Astrocyte of the cerebellum (primary cell): ENCODE measurements around the gene KEAP1.

Experiments
- DNase-seq: peaks from one replicate; pipeline ENCODE4 v3.0.0-alpha.2; 2011; ENCODE audit warnings: low read depth
- H3K4me3 ChIP-seq: 2 replicates; pipeline ENCODE4 v1.5.1; 2011; ENCODE audit warnings: mild to moderate bottlenecking, low read depth, low read length, moderate library complexity
- in situ Hi-C: cut with HindIII; loops from 2 replicates; pipeline ENCODE4 v1.10.0; 2017; ENCODE audit warnings: low sequenced_read_pairs
- TF ChIP-seq, protein P1 (sequence below): IDR thresholded peaks from 2 replicates; pipeline ENCODE4 v1.5.1; 2012; ENCODE audit warnings: low read length, low read depth, moderate library complexity, mild to moderate bottlenecking; ENCODE audit errors: missing control alignments

KEAP1 gene

GRCh38 chr19:10508036-10508435, 4.9 kb upstream of the KEAP1 start:
- in situ Hi-C loops: no loop called here
- TF ChIP-seq, protein P1, sequence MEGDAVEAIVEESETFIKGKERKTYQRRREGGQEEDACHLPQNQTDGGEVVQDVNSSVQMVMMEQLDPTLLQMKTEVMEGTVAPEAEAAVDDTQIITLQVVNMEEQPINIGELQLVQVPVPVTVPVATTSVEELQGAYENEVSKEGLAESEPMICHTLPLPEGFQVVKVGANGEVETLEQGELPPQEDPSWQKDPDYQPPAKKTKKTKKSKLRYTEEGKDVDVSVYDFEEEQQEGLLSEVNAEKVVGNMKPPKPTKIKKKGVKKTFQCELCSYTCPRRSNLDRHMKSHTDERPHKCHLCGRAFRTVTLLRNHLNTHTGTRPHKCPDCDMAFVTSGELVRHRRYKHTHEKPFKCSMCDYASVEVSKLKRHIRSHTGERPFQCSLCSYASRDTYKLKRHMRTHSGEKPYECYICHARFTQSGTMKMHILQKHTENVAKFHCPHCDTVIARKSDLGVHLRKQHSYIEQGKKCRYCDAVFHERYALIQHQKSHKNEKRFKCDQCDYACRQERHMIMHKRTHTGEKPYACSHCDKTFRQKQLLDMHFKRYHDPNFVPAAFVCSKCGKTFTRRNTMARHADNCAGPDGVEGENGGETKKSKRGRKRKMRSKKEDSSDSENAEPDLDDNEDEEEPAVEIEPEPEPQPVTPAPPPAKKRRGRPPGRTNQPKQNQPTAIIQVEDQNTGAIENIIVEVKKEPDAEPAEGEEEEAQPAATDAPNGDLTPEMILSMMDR: no peak
- no peak overlapping the region for H3K4me3 ChIP-seq
- DNase-seq: no peak

GRCh38 chr19:10505583-10506229, 2.5 kb upstream of the KEAP1 start:
- in situ Hi-C loops: no loop called here
- no peak overlapping the region for H3K4me3 ChIP-seq
- TF ChIP-seq, protein P1: peak; percentile 75
- peak; percentile 8 for DNase-seq

GRCh38 chr19:10502524-10503001, 593 bp downstream of the KEAP1 start:
- in situ Hi-C loops: no loop called here
- peak overlapping the region; percentile 92 for H3K4me3 ChIP-seq
- DNase-seq: peak; percentile 36
- TF ChIP-seq, protein P1: no peak

DNA sequence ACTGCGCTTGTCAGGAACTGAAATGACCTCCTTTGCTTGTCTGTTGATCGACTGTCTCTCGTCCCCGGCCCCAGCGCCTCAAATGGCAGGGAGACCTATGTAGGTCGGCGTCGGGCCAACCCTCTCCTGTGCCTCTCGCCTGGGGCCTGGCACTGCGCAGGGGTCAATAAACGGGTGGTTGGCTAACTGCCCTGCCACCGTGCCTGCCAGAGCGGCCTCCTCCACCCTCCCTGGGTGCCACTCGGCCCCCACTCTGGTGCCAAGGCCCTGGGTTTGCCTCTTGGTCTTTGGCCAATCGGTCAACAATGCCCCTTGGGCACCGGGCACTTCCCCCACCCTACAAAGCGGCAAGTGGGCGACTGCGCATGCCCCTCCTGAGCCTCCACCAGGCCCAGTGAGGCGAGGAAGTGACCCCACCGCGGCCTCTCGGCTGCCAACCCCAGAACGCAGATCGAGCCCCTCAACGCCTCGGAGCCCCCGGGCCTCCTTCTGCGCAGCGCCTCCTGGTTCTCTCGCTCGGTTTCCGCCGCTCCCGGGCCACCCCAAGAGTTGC, 1.1 kb downstream of the KEAP1 start:
- DNase-seq: no peak
- peak overlapping the region; percentile 92 for H3K4me3 ChIP-seq
- in situ Hi-C loops: no loop called here
- TF ChIP-seq, protein P1: no peak

DNA sequence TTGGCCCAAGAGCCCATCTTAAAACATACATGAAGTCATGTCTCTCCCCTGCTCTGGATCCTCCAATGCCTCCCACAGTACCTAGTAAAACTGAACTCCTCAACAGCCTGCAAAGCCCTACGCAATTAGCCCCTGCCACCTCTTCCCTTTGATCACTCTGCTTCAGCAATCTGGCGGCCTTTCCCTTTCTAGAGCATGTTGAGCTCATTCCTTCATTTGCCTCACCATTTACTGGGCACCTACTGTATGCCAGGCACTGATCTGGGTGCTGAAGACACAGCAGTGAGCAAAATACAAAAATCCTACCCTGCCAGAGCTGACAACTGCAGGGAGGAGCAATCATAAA, 2.9 kb downstream of the KEAP1 start:
- DNase-seq: no peak
- TF ChIP-seq, protein P1: no peak
- in situ Hi-C loops: no loop called here
- no peak overlapping the region for H3K4me3 ChIP-seq

- DNase-seq: no peak
- no peak overlapping the region for H3K4me3 ChIP-seq
- TF ChIP-seq, protein P1: no peak
- in situ Hi-C loops: no loop called here
Measured at GRCh38 chr19:10499550-10500246, 3.5 kb downstream of the KEAP1 start.
